Measurements from ENCODE around the gene RAB37. TPM values are rescaled to one million over a fixed set of nuclear protein-coding genes. Genes with fewer than 3 reads are reported as not detected.
A peak's percentile ranks its signal among the peaks of the same experiment; 100 is the strongest.

The RAB37 gene
- total and polyA plus RNA-seq, 2 donors (not counting 1 experiment from before 2014, with no cell fraction given) = 67.6 to 76.8 TPM

DNA sequence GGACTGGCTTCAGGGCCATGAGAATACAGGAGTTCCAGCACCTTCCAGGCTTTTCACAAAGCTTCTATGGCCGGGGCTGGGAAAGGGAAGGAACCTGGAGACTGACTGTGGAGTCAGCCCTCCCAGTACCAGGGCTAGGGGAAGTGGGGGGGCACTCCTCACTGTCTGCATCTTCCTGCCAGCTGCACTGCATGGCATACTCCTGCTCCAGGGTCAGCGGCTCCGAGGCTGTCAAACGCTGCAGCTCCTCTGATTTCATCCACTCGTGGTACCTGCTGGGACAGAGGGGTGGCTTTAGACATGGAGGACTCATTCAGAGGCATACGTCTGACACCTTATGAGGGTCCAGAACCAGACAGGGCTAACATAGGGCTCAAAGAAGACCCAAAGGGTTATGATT lies 36.4 kb downstream of the RAB37 start:
- H3K4me3 Mint-ChIP-seq = peak overlapping the region; percentile 50

DNA sequence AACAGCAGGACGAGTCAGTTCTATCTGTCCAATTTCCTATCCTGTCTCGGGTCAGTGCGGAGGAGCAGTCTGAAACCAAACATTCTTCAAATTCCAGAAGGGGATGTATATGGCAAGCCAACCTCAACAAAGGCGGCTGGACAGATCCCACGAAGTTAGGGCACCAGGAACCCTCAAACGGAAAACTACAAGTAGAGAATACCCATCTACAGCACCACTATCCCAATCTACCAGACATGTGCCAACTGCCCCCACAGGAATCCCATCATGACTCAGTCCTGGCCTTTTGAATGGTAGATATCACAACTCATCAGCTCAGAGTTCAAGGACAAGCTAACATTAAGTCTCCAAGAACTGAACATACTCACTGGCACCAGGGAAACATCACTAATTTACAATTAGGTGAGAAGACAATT lies 36.8 kb downstream of the RAB37 start:
- Histone ChIP-seq H3K4me2 (replicated peaks; ENCODE audit: low read depth, low read length, poor library complexity, severe bottlenecking) (no peak overlapping the region), H3K79me2 (ENCODE audit: control insufficient read depth, insufficient read depth, low read length) (peaks cover 27% of the 10 kb centered on the region), H3K9ac (ENCODE audit: low read length) (no peak overlapping the region), H4K20me1 (ENCODE audit: control insufficient read depth, insufficient read depth, low read length, poor library complexity, severe bottlenecking) (peaks cover 51% of the 10 kb centered on the region), H2AFZ (ENCODE audit: insufficient read depth, low read depth, low read length, poor library complexity, severe bottlenecking) (no peak overlapping the region), H3K4me3 (ENCODE audit: control extremely low read depth in 1 of 5, extremely low read depth in 1 of 5, insufficient read depth in 1 of 5, low read depth in 2 of 5, low read length in 4 of 5) (no peak overlapping the region), H3K27me3 (replicated peaks in 1 of 4; ENCODE audit: control extremely low read depth in 1 of 4, control insufficient read depth in 3 of 4, insufficient read depth in 4 of 4, low read length in 3 of 4) (no peaks in the 10 kb centered on the region), H3K27ac (ENCODE audit: low read length in 2 of 2) (no peak overlapping the region), H3K4me1 (ENCODE audit: control insufficient read depth in 2 of 2, insufficient read depth in 2 of 2, low read length in 2 of 2) (peaks cover 16 to 21% of the 10 kb centered on the region in 2 donors), H3K36me3 (replicated peaks in 1 of 2; ENCODE audit: control extremely low read depth in 1 of 2, control insufficient read depth in 1 of 2, extremely low read depth in 1 of 2, insufficient read depth in 2 of 2, low read length in 1 of 2) (peaks cover 1 to 46% of the 10 kb centered on the region in 2 experiments), H3K9me3 (ENCODE audit: control extremely low read depth in 1 of 3, control insufficient read depth in 2 of 3, insufficient read depth in 1 of 3, low read length in 2 of 3) (no peaks in the 10 kb centered on the region)
- Mint-ChIP-seq H3K4me1 (peaks cover 40% of the 10 kb centered on the region), H3K27me3 (no peaks in the 10 kb centered on the region), H3K4me3 (peak overlapping the region; percentile 50), H3K27ac (no peak overlapping the region), H3K9me3 (ENCODE audit: insufficient read depth) (no peaks in the 10 kb centered on the region)
- ATAC-seq (ENCODE audit: low read depth) = no peak
- ChIA-PET POLR2A (interaction anchor here (0.5 to 3.3 kb wide), 3 partner anchors 10 to 99 kb away, joined by 3 to 18 read pairs (median 17); partner anchors contain the start of gene RAB37), CTCF (interaction anchor here (0.7 to 9.5 kb wide), 8 partner anchors 24 to 117 kb away, joined by 3 to 191 read pairs (median 6); no protein-coding TSS in a partner anchor)
- TF ChIP-seq EZH2 (IDR thresholded peaks at IDR 0.05; ENCODE audit: borderline replicate concordance, insufficient read depth, low read depth, low read length, poor library complexity, severe bottlenecking) = no peak
- TF ChIP-seq, protein P1, sequence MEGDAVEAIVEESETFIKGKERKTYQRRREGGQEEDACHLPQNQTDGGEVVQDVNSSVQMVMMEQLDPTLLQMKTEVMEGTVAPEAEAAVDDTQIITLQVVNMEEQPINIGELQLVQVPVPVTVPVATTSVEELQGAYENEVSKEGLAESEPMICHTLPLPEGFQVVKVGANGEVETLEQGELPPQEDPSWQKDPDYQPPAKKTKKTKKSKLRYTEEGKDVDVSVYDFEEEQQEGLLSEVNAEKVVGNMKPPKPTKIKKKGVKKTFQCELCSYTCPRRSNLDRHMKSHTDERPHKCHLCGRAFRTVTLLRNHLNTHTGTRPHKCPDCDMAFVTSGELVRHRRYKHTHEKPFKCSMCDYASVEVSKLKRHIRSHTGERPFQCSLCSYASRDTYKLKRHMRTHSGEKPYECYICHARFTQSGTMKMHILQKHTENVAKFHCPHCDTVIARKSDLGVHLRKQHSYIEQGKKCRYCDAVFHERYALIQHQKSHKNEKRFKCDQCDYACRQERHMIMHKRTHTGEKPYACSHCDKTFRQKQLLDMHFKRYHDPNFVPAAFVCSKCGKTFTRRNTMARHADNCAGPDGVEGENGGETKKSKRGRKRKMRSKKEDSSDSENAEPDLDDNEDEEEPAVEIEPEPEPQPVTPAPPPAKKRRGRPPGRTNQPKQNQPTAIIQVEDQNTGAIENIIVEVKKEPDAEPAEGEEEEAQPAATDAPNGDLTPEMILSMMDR (IDR thresholded peaks at IDR 0.05) = no peak
- intact Hi-C loops (cut with micrococcal nuclease) = no loop called here
- 98% methylated on average over 5 of the region's 6 CpGs for WGBS (ENCODE audit: insufficient coverage)
- no peak for DNase-seq

More for the DNA sequence above, 36.4 kb downstream of the RAB37 start:
- H3K4me2 ChIP-seq (replicated peaks; ENCODE audit: low read depth, low read length, poor library complexity, severe bottlenecking) = no peak overlapping the region
- H3K79me2 ChIP-seq (ENCODE audit: control insufficient read depth, insufficient read depth, low read length) = peaks cover 27% of the 10 kb centered on the region
- peaks cover 51% of the 10 kb centered on the region for H4K20me1 ChIP-seq (ENCODE audit: control insufficient read depth, insufficient read depth, low read length, poor library complexity, severe bottlenecking)
- intact Hi-C loops (cut with micrococcal nuclease) = no loop called here
- H3K4me1 ChIP-seq (ENCODE audit: control insufficient read depth in 2 of 2, insufficient read depth in 2 of 2, low read length in 2 of 2) = peaks cover 15 to 19% of the 10 kb centered on the region in 2 donors
- TF ChIP-seq, protein P1 (IDR thresholded peaks at IDR 0.05) = no peak
- no peak for TF ChIP-seq EZH2 (IDR thresholded peaks at IDR 0.05; ENCODE audit: borderline replicate concordance, insufficient read depth, low read depth, low read length, poor library complexity, severe bottlenecking)
- Mint-ChIP-seq H3K27ac (no peak overlapping the region), H3K27me3 (no peaks in the 10 kb centered on the region), H3K4me1 (peaks cover 38% of the 10 kb centered on the region), H3K9me3 (ENCODE audit: insufficient read depth) (no peaks in the 10 kb centered on the region)
- CTCF ChIA-PET = interaction anchor here (0.9 to 9.5 kb wide), 7 partner anchors 10 to 116 kb away, joined by 3 to 191 read pairs (median 6); no protein-coding TSS in a partner anchor
- no peak overlapping the region for H3K4me3 ChIP-seq (ENCODE audit: control extremely low read depth in 1 of 5, extremely low read depth in 1 of 5, insufficient read depth in 1 of 5, low read depth in 2 of 5, low read length in 4 of 5)
- H2AFZ ChIP-seq (ENCODE audit: insufficient read depth, low read depth, low read length, poor library complexity, severe bottlenecking) = no peak overlapping the region
- no peak for DNase-seq
- no peak overlapping the region for H3K27ac ChIP-seq (ENCODE audit: low read length in 2 of 2)
- ATAC-seq (ENCODE audit: low read depth) = no peak
- H3K9me3 ChIP-seq (ENCODE audit: control extremely low read depth in 1 of 3, control insufficient read depth in 2 of 3, insufficient read depth in 1 of 3, low read length in 2 of 3) = no peaks in the 10 kb centered on the region
- peaks cover 1 to 51% of the 10 kb centered on the region in 2 experiments for H3K36me3 ChIP-seq (replicated peaks in 1 of 2; ENCODE audit: control extremely low read depth in 1 of 2, control insufficient read depth in 1 of 2, extremely low read depth in 1 of 2, insufficient read depth in 2 of 2, low read length in 1 of 2)
- H3K27me3 ChIP-seq (replicated peaks in 1 of 4; ENCODE audit: control extremely low read depth in 1 of 4, control insufficient read depth in 3 of 4, insufficient read depth in 4 of 4, low read length in 3 of 4) = no peaks in the 10 kb centered on the region
- 96% methylated on average over 6 of the region's 6 CpGs for WGBS (ENCODE audit: insufficient coverage)
- no peak overlapping the region for H3K9ac ChIP-seq (ENCODE audit: low read length)
- POLR2A ChIA-PET = interaction anchor here (0.8 kb wide), 1 partner anchor 9 kb away, joined by 3 read pairs; no protein-coding TSS in a partner anchor
